Endothelial cell (in vitro differentiated cells): ENCODE results near the gene NFIX. TPM values are rescaled to one million over a fixed set of nuclear protein-coding genes. Genes with fewer than 3 reads are reported as not detected.

Source experiments
- DNase-seq: peaks from one replicate; pipeline ENCODE4 v3.0.0; 2021; ENCODE audit warnings: low spot score
- H3K27ac Mint-ChIP-seq: one replicate; pipeline ENCODE4 v1.8.0; 2021; ENCODE audit warnings: mixed read lengths, inconsistent platforms; ENCODE audit not compliant: unreplicated experiment
- H3K27me3 Mint-ChIP-seq: one replicate; pipeline ENCODE4 v1.8.0; 2021; ENCODE audit warnings: mild to moderate bottlenecking, moderate library complexity, mixed read lengths, inconsistent platforms; ENCODE audit not compliant: unreplicated experiment
- H3K36me3 Mint-ChIP-seq: one replicate; pipeline ENCODE4 v1.8.0; 2021; ENCODE audit warnings: mild to moderate bottlenecking, low read depth, mixed read lengths, inconsistent platforms; ENCODE audit not compliant: unreplicated experiment
- H3K4me1 Mint-ChIP-seq: one replicate; pipeline ENCODE4 v1.8.0; 2021; ENCODE audit warnings: mild to moderate bottlenecking, mixed read lengths, inconsistent platforms; ENCODE audit not compliant: unreplicated experiment
- H3K4me3 Mint-ChIP-seq: one replicate; pipeline ENCODE4 v1.8.0; 2021; ENCODE audit warnings: mild to moderate bottlenecking, mixed read lengths, inconsistent platforms; ENCODE audit not compliant: unreplicated experiment
- H3K9me3 Mint-ChIP-seq: one replicate; pipeline ENCODE4 v1.8.0; 2021; ENCODE audit warnings: mixed read lengths, inconsistent platforms; ENCODE audit not compliant: unreplicated experiment
- total RNA-seq: library from RNA; stranded (reverse); fragmentation: NEBNext Ultra II Directional; extraction: Animal tissue kit (Norgen Biotek cat#: 25700); gene quantifications from one replicate; pipeline ENCODE4 v1.2.1, GENCODE V29; 2021; ENCODE audit not compliant: unreplicated experiment
- TF ChIP-seq, protein P1 (sequence below): fragments of 200-600 bp; sonication (generic); IDR thresholded peaks from one replicate; pipeline ENCODE4 v1.5.0; 2021; ENCODE audit warnings: antibody characterized with exemption; ENCODE audit not compliant: unreplicated experiment

The NFIX gene
- total RNA-seq, 1 donor from 2014 or later = 9.9 TPM

GRCh38 chr19:13098277-13099072 is 103.2 kb downstream of the NFIX start:
- H3K4me3 Mint-ChIP-seq = peak overlapping the region; percentile 82
- no peaks in the 10 kb centered on the region for H3K9me3 Mint-ChIP-seq
- DNase-seq = no peak

DNA sequence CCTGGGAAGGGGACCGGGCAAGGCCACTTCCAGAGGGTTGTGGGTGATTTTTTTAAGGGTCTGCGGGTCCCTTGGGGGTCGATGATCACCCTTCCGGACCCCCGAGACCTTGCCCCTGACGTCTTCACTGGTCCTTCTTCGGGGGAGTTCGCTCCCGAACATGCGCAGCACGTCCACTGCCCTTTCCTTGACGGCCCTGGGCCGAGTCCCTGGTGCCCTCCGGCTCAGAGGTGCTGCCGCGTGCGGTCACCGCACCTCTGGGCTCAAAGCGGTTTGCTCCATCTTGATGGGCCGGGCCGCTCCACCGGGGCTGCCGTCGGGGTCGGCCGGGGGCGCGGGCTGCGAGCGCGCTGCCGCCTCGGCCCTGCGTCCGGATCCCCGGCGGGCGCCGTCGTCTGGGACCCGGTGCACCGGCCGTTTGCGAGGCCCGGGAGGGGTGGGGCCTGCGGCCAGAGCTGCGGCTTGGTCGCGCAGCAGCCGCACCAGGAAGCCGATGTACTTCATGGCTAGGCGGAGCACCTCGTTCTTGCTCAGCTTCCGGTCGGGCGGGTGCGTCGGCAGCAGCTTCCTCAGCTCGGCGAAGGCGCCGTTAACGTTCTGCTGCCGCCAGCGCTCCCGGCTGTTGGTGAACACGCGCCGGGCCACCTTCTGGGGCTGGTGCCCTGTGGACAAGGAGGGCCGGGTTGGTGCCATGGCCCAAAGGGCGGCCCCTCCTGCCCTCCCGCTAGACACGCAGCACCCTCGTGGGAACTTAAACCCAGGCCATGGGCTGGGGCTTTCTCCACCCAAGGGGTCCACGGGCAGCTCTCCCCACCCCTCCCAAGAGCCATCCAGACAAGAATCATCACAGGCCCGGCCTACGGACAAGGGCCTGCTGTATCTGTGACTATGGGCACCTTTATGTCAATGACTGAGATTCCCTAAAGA is 104.1 kb downstream of the NFIX start:
- TF ChIP-seq, protein P1, sequence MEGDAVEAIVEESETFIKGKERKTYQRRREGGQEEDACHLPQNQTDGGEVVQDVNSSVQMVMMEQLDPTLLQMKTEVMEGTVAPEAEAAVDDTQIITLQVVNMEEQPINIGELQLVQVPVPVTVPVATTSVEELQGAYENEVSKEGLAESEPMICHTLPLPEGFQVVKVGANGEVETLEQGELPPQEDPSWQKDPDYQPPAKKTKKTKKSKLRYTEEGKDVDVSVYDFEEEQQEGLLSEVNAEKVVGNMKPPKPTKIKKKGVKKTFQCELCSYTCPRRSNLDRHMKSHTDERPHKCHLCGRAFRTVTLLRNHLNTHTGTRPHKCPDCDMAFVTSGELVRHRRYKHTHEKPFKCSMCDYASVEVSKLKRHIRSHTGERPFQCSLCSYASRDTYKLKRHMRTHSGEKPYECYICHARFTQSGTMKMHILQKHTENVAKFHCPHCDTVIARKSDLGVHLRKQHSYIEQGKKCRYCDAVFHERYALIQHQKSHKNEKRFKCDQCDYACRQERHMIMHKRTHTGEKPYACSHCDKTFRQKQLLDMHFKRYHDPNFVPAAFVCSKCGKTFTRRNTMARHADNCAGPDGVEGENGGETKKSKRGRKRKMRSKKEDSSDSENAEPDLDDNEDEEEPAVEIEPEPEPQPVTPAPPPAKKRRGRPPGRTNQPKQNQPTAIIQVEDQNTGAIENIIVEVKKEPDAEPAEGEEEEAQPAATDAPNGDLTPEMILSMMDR = no peak
- Mint-ChIP-seq H3K4me1 (peaks cover 26% of the 10 kb centered on the region), H3K4me3 (peak overlapping the region; percentile 91), H3K27me3 (peaks cover 13% of the 10 kb centered on the region), H3K27ac (peak overlapping the region; percentile 62), H3K36me3 (peaks cover 14% of the 10 kb centered on the region), H3K9me3 (no peaks in the 10 kb centered on the region)
- DNase-seq = peak; percentile 61

More at GRCh38 chr19:13098277-13099072, 103.2 kb downstream of the NFIX start:
- H3K36me3 Mint-ChIP-seq = peaks cover 14% of the 10 kb centered on the region
- no peak overlapping the region for H3K27ac Mint-ChIP-seq
- TF ChIP-seq, protein P1 = no peak
- H3K27me3 Mint-ChIP-seq = peaks cover 13% of the 10 kb centered on the region
- peaks cover 26% of the 10 kb centered on the region for H3K4me1 Mint-ChIP-seq

GRCh38 chr19:13100031-13100588 is 104.8 kb downstream of the NFIX start:
- Mint-ChIP-seq H3K27ac (peak overlapping the region; percentile 62), H3K36me3 (peaks cover 14% of the 10 kb centered on the region), H3K4me1 (peaks cover 23% of the 10 kb centered on the region), H3K27me3 (peaks cover 12% of the 10 kb centered on the region), H3K9me3 (no peaks in the 10 kb centered on the region), H3K4me3 (peak overlapping the region; percentile 91)
- DNase-seq = no peak
- TF ChIP-seq, protein P1 = no peak

DNA sequence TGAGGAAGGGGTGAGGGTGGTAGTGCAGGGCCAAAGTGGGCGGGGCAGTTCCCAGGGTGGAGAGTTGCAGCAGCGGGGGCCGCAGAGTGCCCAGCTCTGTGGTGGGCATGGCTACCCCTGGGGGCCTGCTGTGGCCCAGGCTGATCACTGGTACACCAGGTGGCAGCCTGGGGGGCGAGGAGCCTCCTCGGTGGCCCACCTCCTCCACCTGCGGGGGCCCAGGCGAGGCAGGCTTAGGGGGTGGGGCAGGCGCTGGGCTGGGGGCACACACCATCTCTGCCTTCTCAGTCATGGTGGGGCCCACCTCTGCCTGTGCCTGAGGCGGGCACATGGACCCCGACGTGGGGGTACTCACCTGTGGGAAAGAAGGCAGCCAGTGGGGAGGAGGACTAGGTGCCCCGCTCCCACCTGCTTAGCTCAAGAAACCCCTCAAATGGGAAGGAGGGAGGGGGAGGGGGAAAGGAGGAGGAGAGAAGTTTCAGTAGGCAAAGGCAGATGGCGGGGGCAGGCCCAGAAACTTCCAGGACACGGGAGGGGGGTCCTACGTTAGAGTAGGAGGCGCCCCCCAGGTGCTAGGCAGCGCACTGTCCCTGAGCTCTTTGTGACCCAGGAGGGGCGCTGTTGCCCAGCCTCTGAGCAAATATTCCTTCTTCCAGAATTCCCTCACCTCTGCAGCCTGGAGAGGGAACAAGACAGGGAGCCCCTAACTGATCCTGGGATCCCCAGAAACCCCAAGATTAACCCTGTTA is 105.7 kb downstream of the NFIX start:
- H3K36me3 Mint-ChIP-seq = peaks cover 13% of the 10 kb centered on the region
- H3K9me3 Mint-ChIP-seq = no peaks in the 10 kb centered on the region
- TF ChIP-seq, protein P1 = peak; percentile 22
- peak overlapping the region; percentile 97 for H3K4me3 Mint-ChIP-seq
- H3K4me1 Mint-ChIP-seq = peaks cover 22% of the 10 kb centered on the region
- peaks cover 12% of the 10 kb centered on the region for H3K27me3 Mint-ChIP-seq
- no peak for DNase-seq
- peak overlapping the region; percentile 74 for H3K27ac Mint-ChIP-seq
